Parietal lobe (tissue), 1 donor: ENCODE data around the gene SCGB1D4. TPM values are rescaled to one million over a fixed set of nuclear protein-coding genes. Genes with fewer than 3 reads are reported as not detected.

ENCODE experiments used
- total RNA-seq: library from RNA; depleted of rRNA; stranded (reverse); fragments of >200 nt; gene quantifications from one replicate; pipeline ENCODE4 v1.2.3, GENCODE V29; 2014

SCGB1D4 gene, protein sequence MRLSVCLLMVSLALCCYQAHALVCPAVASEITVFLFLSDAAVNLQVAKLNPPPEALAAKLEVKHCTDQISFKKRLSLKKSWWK
- not detected for total RNA-seq

DNA sequence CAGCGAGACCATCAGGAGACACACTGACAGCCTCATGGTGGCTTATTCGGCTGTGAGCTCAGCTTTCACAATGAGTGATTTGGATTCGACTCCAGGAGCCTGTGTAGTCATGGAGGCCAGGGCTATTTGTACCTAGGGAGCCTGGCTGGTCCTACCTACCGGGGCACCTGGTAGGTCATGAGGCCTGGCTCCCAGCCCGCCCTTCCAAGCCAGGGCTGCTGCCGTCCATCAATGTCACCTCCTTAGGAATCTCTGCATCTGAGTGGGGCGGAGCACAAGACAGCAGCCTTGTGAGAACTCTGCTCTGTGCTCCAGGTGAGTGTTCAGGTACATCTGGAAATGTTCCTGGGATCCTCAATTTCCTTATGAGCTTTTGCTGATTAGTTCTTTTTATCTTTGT is at the start of gene SCGB1D4:
TSS of gene SCGB1D4 (minus strand) at position 101 of the 400 bp plus-strand sequence. CDS start at position 36, 65 bp downstream.

DNA sequence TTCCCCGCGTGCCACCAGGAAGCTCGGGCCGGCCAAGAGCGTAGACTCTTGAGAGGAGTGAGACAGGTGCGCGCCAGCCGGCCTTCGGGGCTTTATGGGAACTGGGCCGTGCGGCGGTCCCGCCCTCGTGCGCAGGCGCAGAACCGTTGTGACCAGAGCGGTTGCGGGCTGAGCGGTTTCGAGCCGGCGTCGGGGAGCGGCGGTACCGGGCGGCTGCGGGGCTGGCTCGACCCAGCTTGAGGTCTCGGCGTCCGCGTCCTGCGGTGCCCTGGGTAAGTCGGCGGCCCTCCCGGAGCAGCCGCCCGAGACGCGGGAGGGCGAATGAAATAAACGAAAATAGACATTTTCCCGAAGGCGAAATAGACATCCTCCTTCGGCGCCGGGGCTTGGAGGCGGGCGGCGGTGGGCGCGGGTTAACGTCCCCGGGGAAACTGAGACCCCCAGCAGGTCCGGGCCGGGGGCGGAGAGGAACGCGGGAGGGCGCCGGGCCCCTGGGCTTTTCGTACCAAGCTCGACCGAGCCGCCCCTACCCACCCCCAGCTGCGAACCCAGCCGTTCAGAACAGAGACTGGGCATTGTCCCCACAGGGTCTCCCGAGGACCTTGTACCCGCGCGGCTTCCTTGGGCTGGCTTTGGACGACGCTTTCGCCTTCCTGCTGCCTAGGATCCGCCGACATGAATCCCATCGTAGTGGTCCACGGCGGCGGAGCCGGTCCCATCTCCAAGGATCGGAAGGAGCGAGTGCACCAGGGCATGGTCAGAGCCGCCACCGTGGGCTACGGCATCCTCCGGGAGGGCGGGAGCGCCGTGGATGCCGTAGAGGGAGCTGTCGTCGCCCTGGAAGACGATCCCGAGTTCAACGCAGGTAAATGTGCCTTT is 38.7 kb upstream of the SCGB1D4 start, which contains the start of gene ASRGL1:
TSS of gene ASRGL1 (plus strand) at position 146 of the 879 bp plus-strand sequence. CDS start at position 676, 530 bp downstream.

DNA sequence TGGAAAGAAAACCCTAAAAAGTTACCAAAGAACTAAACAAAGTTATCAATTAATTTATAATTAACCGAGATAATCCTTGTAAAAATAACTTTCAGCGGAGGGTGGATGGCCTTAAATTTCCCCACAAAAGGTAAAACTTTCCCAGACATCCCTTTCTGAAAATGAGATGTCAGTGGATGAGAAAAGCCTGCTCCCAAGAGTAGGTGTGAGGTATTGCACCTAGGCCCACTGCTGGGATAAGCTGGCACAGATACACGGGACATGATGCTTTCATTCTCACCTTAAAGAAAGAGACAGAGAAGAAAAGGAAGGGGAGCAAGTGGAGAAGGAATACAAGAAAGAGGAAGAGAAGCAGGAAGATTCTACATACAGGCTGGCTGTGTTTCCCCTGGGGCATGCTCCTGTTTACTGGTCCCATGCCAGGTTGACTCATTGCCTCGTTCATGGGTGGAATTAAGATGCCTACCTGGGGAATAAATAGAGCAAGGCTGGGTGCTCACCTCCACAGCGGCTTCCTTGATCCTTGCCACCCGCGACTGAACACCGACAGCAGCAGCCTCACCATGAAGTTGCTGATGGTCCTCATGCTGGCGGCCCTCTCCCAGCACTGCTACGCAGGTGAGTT is 29.1 kb downstream of the SCGB1D4 start, which contains the start of gene SCGB2A2:
TSS of gene SCGB2A2 (plus strand) at position 505 of the 625 bp plus-strand sequence. CDS start at position 564, 59 bp downstream.

Other genes with a start within 250 kb of the SCGB1D4 start
- 31.9 TPM for gene INCENP, start 175.1 kb downstream of the SCGB1D4 start, total RNA-seq
- not detected for gene SCGB1D1, start 108.9 kb downstream of the SCGB1D4 start, total RNA-seq
- not detected for gene SCGB2A1, start 90.4 kb downstream of the SCGB1D4 start, total RNA-seq
- gene SCGB1D2, start 56.8 kb downstream of the SCGB1D4 start, total RNA-seq = not detected
- not detected for gene SCGB2A2, start 28.9 kb downstream of the SCGB1D4 start, total RNA-seq
- 52.9 TPM for gene ASRGL1, start 38.4 kb upstream of the SCGB1D4 start, total RNA-seq
- gene SCGB1A1, start 120.0 kb upstream of the SCGB1D4 start, total RNA-seq = not detected
- 13.5 TPM for gene AHNAK, start 247.7 kb upstream of the SCGB1D4 start, total RNA-seq